Mesothelial cell of epicardium (in vitro differentiated cells): ENCODE data around the gene NAV2. TPM values are rescaled to one million over a fixed set of nuclear protein-coding genes. Genes with fewer than 3 reads are reported as not detected.

Source experiments
- DNase-seq, 2 experiments: peaks; one replicate each; pipeline ENCODE4 v3.0.0; 2021; ENCODE audit warnings: low spot score in 2 of 2; ENCODE audit not compliant: unreplicated experiment in 2 of 2
- H3K27ac Mint-ChIP-seq: 2 replicates; pipeline ENCODE4 v1.8.0; 2021; ENCODE audit warnings: mixed read lengths
- H3K27me3 Mint-ChIP-seq: 2 replicates; pipeline ENCODE4 v1.8.0; 2021; ENCODE audit warnings: low read depth, mixed read lengths
- H3K36me3 Mint-ChIP-seq: 2 replicates; pipeline ENCODE4 v1.8.0; 2021; ENCODE audit warnings: mixed read lengths
- H3K4me1 Mint-ChIP-seq: 2 replicates; pipeline ENCODE4 v1.8.0; 2021; ENCODE audit warnings: mixed read lengths
- H3K4me3 Mint-ChIP-seq: 2 replicates; pipeline ENCODE4 v1.8.0; 2021; ENCODE audit warnings: mild to moderate bottlenecking, moderate library complexity, mixed read lengths
- H3K9me3 Mint-ChIP-seq: 2 replicates; pipeline ENCODE4 v1.8.0; 2021; ENCODE audit warnings: mixed read lengths
- CTCF ChIP-seq: fragments of 200-600 bp; sonication (generic); IDR thresholded peaks from one replicate; pipeline ENCODE4 v1.5.0; 2021; ENCODE audit warnings: antibody characterized with exemption; ENCODE audit not compliant: unreplicated experiment
- total RNA-seq: library from RNA; stranded (reverse); gene quantifications from 3 replicates; pipeline ENCODE4 v1.2.1, GENCODE V29; 2021

Gene NAV2
- total RNA-seq, 1 donor from 2014 or later: 69.8 TPM

- no peak overlapping the region for H3K4me3 Mint-ChIP-seq
- TF ChIP-seq CTCF: no peak
- H3K4me1 Mint-ChIP-seq: peaks cover 50% of the 10 kb centered on the region
- DNase-seq: no peak
- H3K27ac Mint-ChIP-seq: peak overlapping the region; percentile 90
- no peaks in the 10 kb centered on the region for H3K9me3 Mint-ChIP-seq
- no peaks in the 10 kb centered on the region for H3K27me3 Mint-ChIP-seq
- peaks cover 45% of the 10 kb centered on the region for H3K36me3 Mint-ChIP-seq
These were observed 337.4 kb downstream of the NAV2 start for GRCh38 chr11:20050048-20050447.

DNA sequence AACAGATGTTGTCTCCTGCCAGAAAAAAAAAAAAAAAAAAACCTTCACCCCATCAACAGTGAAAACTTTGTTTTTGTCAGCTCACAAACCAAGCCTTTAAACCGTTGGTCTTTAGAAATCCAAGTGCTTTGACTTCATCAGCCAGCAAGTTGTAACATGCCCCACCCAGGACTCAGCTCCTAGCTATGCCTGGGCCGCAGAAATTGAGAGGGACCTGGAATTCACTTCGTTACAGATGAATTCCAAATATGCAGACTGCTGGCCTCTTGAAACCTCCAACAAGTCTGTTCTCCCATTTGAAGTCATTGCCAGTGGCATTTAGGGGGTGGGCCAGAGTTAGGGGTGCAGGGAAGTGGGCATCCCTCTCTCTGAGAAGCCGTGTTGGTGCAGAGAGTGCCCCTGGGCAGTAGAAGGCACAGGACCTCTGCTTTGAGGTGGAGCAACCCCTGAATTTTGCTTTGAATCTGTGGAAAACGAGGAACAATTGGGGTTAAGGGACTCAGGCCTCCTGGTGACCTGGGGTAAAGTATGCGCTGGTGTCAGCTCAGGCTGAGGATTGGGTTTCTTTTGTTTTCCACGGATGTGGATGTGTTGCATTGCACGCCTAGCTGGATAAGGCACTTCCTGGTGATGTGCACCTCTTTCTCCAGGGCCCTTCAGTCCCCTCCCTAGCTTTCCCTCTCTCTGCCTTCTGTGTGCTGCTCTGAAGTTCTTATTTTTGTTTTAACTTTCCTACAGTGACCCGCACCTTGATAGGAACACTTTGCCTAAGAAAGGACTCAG lies 338.1 kb downstream of the NAV2 start:
- no peak for DNase-seq
- Mint-ChIP-seq H3K36me3 (peaks cover 50% of the 10 kb centered on the region), H3K4me1 (peaks cover 57% of the 10 kb centered on the region), H3K9me3 (no peaks in the 10 kb centered on the region), H3K27ac (peak overlapping the region; percentile 90), H3K27me3 (no peaks in the 10 kb centered on the region), H3K4me3 (no peak overlapping the region)
- TF ChIP-seq CTCF: no peak

- H3K27ac Mint-ChIP-seq: peak overlapping the region; percentile 90
- H3K9me3 Mint-ChIP-seq: no peaks in the 10 kb centered on the region
- no peak overlapping the region for H3K4me3 Mint-ChIP-seq
- H3K27me3 Mint-ChIP-seq: no peaks in the 10 kb centered on the region
- H3K36me3 Mint-ChIP-seq: peaks cover 51% of the 10 kb centered on the region
- DNase-seq: no peak
- TF ChIP-seq CTCF: no peak
- peaks cover 61% of the 10 kb centered on the region for H3K4me1 Mint-ChIP-seq
These were observed 339.1 kb downstream of the NAV2 start for GRCh38 chr11:20051469-20052399.

DNA sequence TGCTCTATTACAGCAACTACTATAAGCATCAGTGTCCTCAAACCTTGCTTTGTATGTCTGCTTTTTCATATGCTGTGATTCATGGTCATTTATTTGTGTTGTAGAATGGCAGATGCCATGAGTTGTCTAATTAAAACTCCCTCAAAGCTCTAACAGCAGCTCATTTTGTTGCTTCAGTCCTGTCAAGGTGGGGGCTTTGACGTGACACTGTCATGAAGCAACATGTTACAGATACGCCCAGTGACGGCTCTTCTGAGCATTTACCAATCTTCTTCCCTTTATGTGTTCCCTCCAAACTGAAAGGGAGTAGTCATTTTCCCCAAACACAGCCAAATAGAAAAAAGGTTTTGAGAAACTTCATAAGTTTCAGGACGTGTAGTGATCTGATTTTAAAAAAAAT lies 340.9 kb downstream of the NAV2 start:
- Mint-ChIP-seq H3K9me3 (no peaks in the 10 kb centered on the region), H3K27me3 (no peaks in the 10 kb centered on the region), H3K4me1 (peaks cover 56% of the 10 kb centered on the region), H3K36me3 (peaks cover 51% of the 10 kb centered on the region), H3K27ac (no peak overlapping the region), H3K4me3 (no peak overlapping the region)
- no peak for TF ChIP-seq CTCF
- no peak for DNase-seq

DNA sequence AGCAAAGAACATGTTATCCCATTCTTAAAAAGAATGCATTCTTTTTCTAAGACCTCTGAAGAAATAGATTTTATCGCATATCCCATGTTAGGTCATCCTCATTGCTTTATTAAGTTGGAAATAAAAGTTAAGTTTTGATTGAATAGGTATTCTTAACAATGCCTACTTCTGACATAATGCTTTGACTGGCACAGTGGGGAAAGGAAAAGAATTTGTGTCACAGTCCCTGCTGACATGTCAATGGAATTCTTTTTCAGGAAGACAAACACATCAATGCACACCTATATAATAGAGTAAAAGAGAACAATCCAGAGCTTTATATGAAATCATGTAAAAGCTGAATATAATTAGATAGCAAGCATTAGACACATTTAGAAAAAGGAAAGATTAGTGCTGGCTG lies 341.9 kb downstream of the NAV2 start:
- Mint-ChIP-seq H3K36me3 (peaks cover 46% of the 10 kb centered on the region), H3K4me1 (peaks cover 49% of the 10 kb centered on the region), H3K27me3 (no peaks in the 10 kb centered on the region), H3K27ac (peak overlapping the region; percentile 80), H3K4me3 (no peak overlapping the region), H3K9me3 (no peaks in the 10 kb centered on the region)
- no peak for TF ChIP-seq CTCF
- DNase-seq: no peak
